ENCODE measurements around the gene WDR73.

DNA sequence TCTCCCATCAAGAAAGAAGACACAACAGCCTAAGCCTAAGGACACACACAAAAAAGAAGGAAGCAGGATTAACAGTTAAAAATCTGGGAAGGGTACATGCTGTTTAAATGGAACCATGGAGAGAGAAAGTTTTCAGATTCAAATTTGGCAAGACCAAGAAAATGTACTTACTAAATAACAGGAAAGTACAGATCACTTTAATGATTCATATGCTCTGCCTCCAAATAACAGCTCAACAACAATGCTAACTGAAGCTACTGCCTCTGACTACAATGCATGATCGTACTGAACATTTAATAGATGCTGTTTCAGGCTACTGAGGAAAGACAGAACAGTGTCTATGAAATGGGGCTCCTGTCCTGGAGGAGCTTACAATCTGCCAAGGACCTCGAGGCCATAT is 12.3 kb upstream of the WDR73 start:
- TF ChIP-seq POLR2A (IDR thresholded peaks at IDR 0.05) (no peak), POLR2AphosphoS5 (IDR thresholded peaks at IDR 0.05) (no peak)
- TF ChIP-seq, protein P1, sequence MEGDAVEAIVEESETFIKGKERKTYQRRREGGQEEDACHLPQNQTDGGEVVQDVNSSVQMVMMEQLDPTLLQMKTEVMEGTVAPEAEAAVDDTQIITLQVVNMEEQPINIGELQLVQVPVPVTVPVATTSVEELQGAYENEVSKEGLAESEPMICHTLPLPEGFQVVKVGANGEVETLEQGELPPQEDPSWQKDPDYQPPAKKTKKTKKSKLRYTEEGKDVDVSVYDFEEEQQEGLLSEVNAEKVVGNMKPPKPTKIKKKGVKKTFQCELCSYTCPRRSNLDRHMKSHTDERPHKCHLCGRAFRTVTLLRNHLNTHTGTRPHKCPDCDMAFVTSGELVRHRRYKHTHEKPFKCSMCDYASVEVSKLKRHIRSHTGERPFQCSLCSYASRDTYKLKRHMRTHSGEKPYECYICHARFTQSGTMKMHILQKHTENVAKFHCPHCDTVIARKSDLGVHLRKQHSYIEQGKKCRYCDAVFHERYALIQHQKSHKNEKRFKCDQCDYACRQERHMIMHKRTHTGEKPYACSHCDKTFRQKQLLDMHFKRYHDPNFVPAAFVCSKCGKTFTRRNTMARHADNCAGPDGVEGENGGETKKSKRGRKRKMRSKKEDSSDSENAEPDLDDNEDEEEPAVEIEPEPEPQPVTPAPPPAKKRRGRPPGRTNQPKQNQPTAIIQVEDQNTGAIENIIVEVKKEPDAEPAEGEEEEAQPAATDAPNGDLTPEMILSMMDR (IDR thresholded peaks at IDR 0.05), result no peak

All from upper lobe of left lung (tissue), 4 donors.